Colon (tissue), 2 donors: ENCODE results near the gene GPR84.

Experiments used
- FAIRE-seq: peaks from 2 replicates; lab custom pipeline; 2012; peaks lifted over from hg19 to GRCh38; lab: Jason Lieb, UNC
- donor health status: control.
- donor health status: control.

The GPR84 gene

GRCh38 chr12:54364413-54364812, at the start of gene GPR84:
Gene GPR84 (minus strand): TSS chr12:54364486. CDS start chr12:54363851, 635 bp downstream.
- no peak for FAIRE-seq

- FAIRE-seq: no peak
These were observed 49.3 kb upstream of the GPR84 start for GRCh38 chr12:54413284-54414190.

GRCh38 chr12:54412786-54413185, 48.5 kb upstream of the GPR84 start:
- FAIRE-seq: no peak

GRCh38 chr12:54412348-54412747, 48.1 kb upstream of the GPR84 start:
- no peak for FAIRE-seq

- no peak for FAIRE-seq
These were observed 47.3 kb upstream of the GPR84 start for GRCh38 chr12:54411391-54412241.

- FAIRE-seq: no peak
These were observed 45.0 kb upstream of the GPR84 start for GRCh38 chr12:54409267-54409666.

GRCh38 chr12:54407183-54407905, 43.1 kb upstream of the GPR84 start:
- no peak for FAIRE-seq

- no peak for FAIRE-seq
These were observed 41.3 kb upstream of the GPR84 start for GRCh38 chr12:54405573-54405972.

GRCh38 chr12:54405106-54405505, 40.8 kb upstream of the GPR84 start:
- FAIRE-seq: no peak

- FAIRE-seq: no peak
These were observed 40.0 kb upstream of the GPR84 start for GRCh38 chr12:54404061-54405004.

GRCh38 chr12:54401119-54401518, 36.8 kb upstream of the GPR84 start:
- FAIRE-seq: no peak

- no peak for FAIRE-seq
These were observed 34.9 kb upstream of the GPR84 start for GRCh38 chr12:54398995-54399793.

- FAIRE-seq: no peak
These were observed 33.9 kb upstream of the GPR84 start for GRCh38 chr12:54398218-54398617.

- FAIRE-seq: no peak
These were observed 32.9 kb upstream of the GPR84 start for GRCh38 chr12:54397157-54397556.

- FAIRE-seq: no peak
These were observed 31.3 kb upstream of the GPR84 start for GRCh38 chr12:54395545-54395944.

GRCh38 chr12:54394986-54395385, 30.7 kb upstream of the GPR84 start:
- FAIRE-seq: no peak

- FAIRE-seq: no peak
These were observed 30.0 kb upstream of the GPR84 start for GRCh38 chr12:54394281-54394719.

- no peak for FAIRE-seq
These were observed 29.5 kb upstream of the GPR84 start for GRCh38 chr12:54393743-54394142.

- no peak for FAIRE-seq
These were observed 28.9 kb upstream of the GPR84 start for GRCh38 chr12:54393207-54393609.

- no peak for FAIRE-seq
These were observed 28.4 kb upstream of the GPR84 start for GRCh38 chr12:54392485-54393206.
